Body of pancreas (tissue), 4 donors: ENCODE data around the gene FAT3. TPM values are rescaled to one million over a fixed set of nuclear protein-coding genes. Genes with fewer than 3 reads are reported as not detected.

Experiments used
- ATAC-seq: fragments of 150-250 bp; one replicate; pipeline ENCODE4 v1.9.1; 2016
- DNase-seq, 4 donors: peaks; one replicate each; pipeline ENCODE4 v3.0.0-alpha.2; 2019
- H3K27ac ChIP-seq, 4 donors: fragments of 200-600 bp; sonication (generic); 1 replicate in 3 of 4; 2 replicates in 1 of 4; pipeline versions ENCODE4 v1.5.1 to v1.6.1; 2016 to 2019; ENCODE audit warnings: mild to moderate bottlenecking in 1 of 4, mixed read lengths in 1 of 4, moderate library complexity in 1 of 4
- H3K27me3 ChIP-seq, 2 donors: fragments of 200-600 bp; sonication (generic); one replicate each; pipeline ENCODE4 v1.6.0; 2016; ENCODE audit warnings: mild to moderate bottlenecking in 1 of 2
- H3K36me3 ChIP-seq, 2 donors: fragments of 200-600 bp; sonication (generic); replicated peaks in 1 of 2; 2 replicates each; pipeline ENCODE4 v1.5.1; 2016; ENCODE audit warnings: low read depth in 2 of 2; ENCODE audit not compliant: insufficient read depth in 1 of 2
- H3K4me1 ChIP-seq: fragments of 200-600 bp; sonication (generic); one replicate; pipeline ENCODE4 v1.6.0; 2016
- H3K4me3 ChIP-seq, 2 donors: fragments of 200-600 bp; sonication (generic); 1 replicate in 1 of 2; 2 replicates in 1 of 2; pipeline ENCODE4 v1.5.1; 2016 to 2019
- H3K9me3 ChIP-seq, 3 donors: fragments of 200-600 bp; sonication (generic); 1 replicate in 2 of 3; 2 replicates in 1 of 3; pipeline ENCODE4 v1.5.1; 2016
- POLR2A ChIP-seq, 3 donors: fragments of 450-650 bp; IDR thresholded peaks; one replicate each; pipeline ENCODE4 v1.6.1; 2016; ENCODE audit warnings: antibody characterized with exemption in 3 of 3, mild to moderate bottlenecking in 2 of 3
- WGBS, 2 donors: methylation state at CpG; one replicate each; pipeline ENCODE4 v1.1.5; 2017; 5-methylcytosine and 5-hydroxymethylcytosine counted together
- intact Hi-C: fragments of 100-400 bp; cut with DNase I; formaldehyde crosslinking; loops from one replicate; pipeline ENCODE4 v1.15.1; 2023
- total RNA-seq, 2 donors: library from RNA; depleted of rRNA; stranded (reverse); fragments of >200 nt; gene quantifications; one replicate each; pipeline ENCODE4 v1.1.0, GENCODE V29; 2016
- TF ChIP-seq, protein P1 (sequence below), 7 experiments: fragments of 450-650 bp in 4 of 7; fragments of 200-600 bp in 3 of 7; sonication (generic) in 3 of 7; IDR thresholded peaks; one replicate each; pipeline ENCODE4 v1.5.1; 2016 to 2019; ENCODE audit warnings: antibody characterized with exemption in 7 of 7

The FAT3 gene
- total RNA-seq, 2 donors from 2014 or later: 0.26 to 0.66 TPM

DNA sequence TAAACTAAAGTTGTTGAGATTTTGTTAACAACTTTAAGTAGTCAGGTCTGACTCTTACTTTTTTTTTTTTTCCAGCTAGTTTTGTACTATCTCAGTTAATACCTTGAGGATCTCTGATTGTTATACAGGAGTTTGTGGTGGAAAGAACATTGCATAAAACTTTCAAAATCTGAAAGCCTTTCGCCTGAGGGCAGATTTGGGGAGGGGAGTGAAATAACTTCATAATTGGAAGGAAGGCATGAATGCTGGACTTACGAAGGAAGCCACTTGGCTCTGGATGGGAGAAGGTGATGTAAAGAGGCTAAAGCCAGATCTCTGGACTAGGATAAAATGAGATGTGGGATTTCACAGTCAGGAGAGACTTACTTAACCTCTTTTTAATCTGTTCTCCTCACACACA lies 18.2 kb upstream of the FAT3 start:
- TF ChIP-seq POLR2A (IDR thresholded peaks at IDR 0.05): no peak
- TF ChIP-seq, protein P1, sequence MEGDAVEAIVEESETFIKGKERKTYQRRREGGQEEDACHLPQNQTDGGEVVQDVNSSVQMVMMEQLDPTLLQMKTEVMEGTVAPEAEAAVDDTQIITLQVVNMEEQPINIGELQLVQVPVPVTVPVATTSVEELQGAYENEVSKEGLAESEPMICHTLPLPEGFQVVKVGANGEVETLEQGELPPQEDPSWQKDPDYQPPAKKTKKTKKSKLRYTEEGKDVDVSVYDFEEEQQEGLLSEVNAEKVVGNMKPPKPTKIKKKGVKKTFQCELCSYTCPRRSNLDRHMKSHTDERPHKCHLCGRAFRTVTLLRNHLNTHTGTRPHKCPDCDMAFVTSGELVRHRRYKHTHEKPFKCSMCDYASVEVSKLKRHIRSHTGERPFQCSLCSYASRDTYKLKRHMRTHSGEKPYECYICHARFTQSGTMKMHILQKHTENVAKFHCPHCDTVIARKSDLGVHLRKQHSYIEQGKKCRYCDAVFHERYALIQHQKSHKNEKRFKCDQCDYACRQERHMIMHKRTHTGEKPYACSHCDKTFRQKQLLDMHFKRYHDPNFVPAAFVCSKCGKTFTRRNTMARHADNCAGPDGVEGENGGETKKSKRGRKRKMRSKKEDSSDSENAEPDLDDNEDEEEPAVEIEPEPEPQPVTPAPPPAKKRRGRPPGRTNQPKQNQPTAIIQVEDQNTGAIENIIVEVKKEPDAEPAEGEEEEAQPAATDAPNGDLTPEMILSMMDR (IDR thresholded peaks at IDR 0.05): no peak
- 90 to 93% methylated on average over 2 of the region's 2 CpGs for WGBS, 2 donors
- H3K27ac ChIP-seq: no peak overlapping the region
- H3K9me3 ChIP-seq: no peaks in the 10 kb centered on the region
- H3K36me3 ChIP-seq: no peaks in the 10 kb centered on the region
- no peak for ATAC-seq
- H3K4me3 ChIP-seq: no peak overlapping the region
- no peak for DNase-seq
- H3K27me3 ChIP-seq: no peaks in the 10 kb centered on the region
- peaks cover 7% of the 10 kb centered on the region for H3K4me1 ChIP-seq
- intact Hi-C loops: no loop called here

GRCh38 chr11:92211576-92212167 lies 12.9 kb upstream of the FAT3 start:
- Histone ChIP-seq H3K27ac (no peak overlapping the region), H3K9me3 (no peaks in the 10 kb centered on the region), H3K36me3 (no peaks in the 10 kb centered on the region), H3K4me1 (no peaks in the 10 kb centered on the region), H3K27me3 (no peaks in the 10 kb centered on the region), H3K4me3 (no peak overlapping the region)
- ATAC-seq: no peak
- peak; percentile 11 to 22 (median 16) for DNase-seq
- no peak for TF ChIP-seq POLR2A (IDR thresholded peaks at IDR 0.05)
- TF ChIP-seq, protein P1 (IDR thresholded peaks at IDR 0.05): peak in 3 of 7 experiments; percentile 19 to 32 (median 21)
- WGBS, 2 donors: 51 to 61% methylated on average over 5 of the region's 5 CpGs
- intact Hi-C loops: no loop called here

GRCh38 chr11:92212530-92212929 lies 12.1 kb upstream of the FAT3 start:
- Histone ChIP-seq H3K36me3 (no peaks in the 10 kb centered on the region), H3K4me3 (no peak overlapping the region), H3K27me3 (no peaks in the 10 kb centered on the region), H3K9me3 (no peaks in the 10 kb centered on the region), H3K27ac (no peak overlapping the region), H3K4me1 (no peaks in the 10 kb centered on the region)
- 25 to 59% methylated on average over 1 of the region's 1 CpG for WGBS, 2 donors
- TF ChIP-seq POLR2A (IDR thresholded peaks at IDR 0.05): no peak
- TF ChIP-seq, protein P1 (IDR thresholded peaks at IDR 0.05): no peak
- ATAC-seq (no peak), DNase-seq (no peak)
- intact Hi-C loops: no loop called here

GRCh38 chr11:92216789-92217188 lies 7.8 kb upstream of the FAT3 start:
- WGBS, 2 donors: 55 to 63% methylated on average over 3 of the region's 3 CpGs
- Histone ChIP-seq H3K27me3 (no peaks in the 10 kb centered on the region), H3K4me3 (no peak overlapping the region), H3K36me3 (no peaks in the 10 kb centered on the region), H3K9me3 (no peaks in the 10 kb centered on the region), H3K27ac (no peak overlapping the region), H3K4me1 (no peaks in the 10 kb centered on the region)
- DNase-seq: no peak
- ATAC-seq: no peak
- no peak for TF ChIP-seq POLR2A (IDR thresholded peaks at IDR 0.05)
- TF ChIP-seq, protein P1 (IDR thresholded peaks at IDR 0.05): no peak
- intact Hi-C loops: no loop called here

DNA sequence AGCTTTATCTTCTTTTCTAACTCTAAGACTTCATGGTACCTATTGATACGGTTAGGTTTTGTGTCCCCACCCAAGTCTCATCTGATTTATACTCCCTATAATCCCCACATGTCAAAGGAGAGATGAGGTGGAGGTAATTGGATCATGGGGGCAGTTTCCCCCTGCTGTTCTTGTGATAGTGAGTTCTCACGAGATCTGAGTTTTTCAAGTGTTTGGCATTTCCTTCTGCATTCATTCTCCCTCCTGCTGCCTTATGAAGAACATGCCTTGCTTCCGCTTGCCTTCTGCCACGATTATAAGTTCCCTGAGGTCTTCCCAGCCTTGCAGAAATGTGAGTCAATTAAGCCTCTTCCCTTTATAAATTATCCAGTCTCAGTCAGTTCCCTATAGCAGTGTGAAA lies 5.1 kb upstream of the FAT3 start:
- no peak for DNase-seq
- intact Hi-C loops: no loop called here
- no peak overlapping the region for H3K27ac ChIP-seq
- H3K27me3 ChIP-seq: no peaks in the 10 kb centered on the region
- H3K9me3 ChIP-seq: no peaks in the 10 kb centered on the region
- no peak overlapping the region for H3K4me3 ChIP-seq
- 52 to 54% methylated on average over 4 of the region's 4 CpGs for whole genome bisulfite sequencing, 2 donors
- no peak for TF ChIP-seq POLR2A (IDR thresholded peaks at IDR 0.05)
- TF ChIP-seq, protein P1 (IDR thresholded peaks at IDR 0.05): no peak
- peaks cover 3% of the 10 kb centered on the region for H3K4me1 ChIP-seq
- no peaks in the 10 kb centered on the region for H3K36me3 ChIP-seq
- ATAC-seq: no peak
